CD8-positive, alpha-beta memory T cell (primary cell): Measurements from ENCODE around the gene IGDCC3. TPM values are rescaled to one million over a fixed set of nuclear protein-coding genes. Genes with fewer than 3 reads are reported as not detected.

Experiments used
- CTCF ChIA-PET: fragments of 350-600 bp; sonication (Branson Sonifier 250); formaldehyde crosslinking; loops from one replicate; lab custom pipeline; 2021; ENCODE audit warnings: antibody characterized with exemption; lab: Charles Lee
- POLR2A ChIA-PET: fragments of 350-600 bp; sonication (Branson Sonifier 250); formaldehyde crosslinking; loops from one replicate; lab custom pipeline; 2021; ENCODE audit warnings: antibody characterized with exemption; lab: Charles Lee
- DNase-seq, 5 donors: peaks; one replicate each; pipeline versions ENCODE4 v3.0.0 to v3.0.0-alpha.2; 2020 to 2022; ENCODE audit warnings: mixed read lengths in 1 of 5
- H3K27ac ChIP-seq: one replicate; pipeline ENCODE4 v1.7.0; 2013; ENCODE audit warnings: low read depth, mild to moderate bottlenecking, low read length, moderate library complexity
- H3K27me3 ChIP-seq: 2 replicates; pipeline ENCODE4 v1.7.0; 2013; ENCODE audit warnings: low read length, mild to moderate bottlenecking; ENCODE audit not compliant: insufficient read depth, poor library complexity, severe bottlenecking
- H3K36me3 ChIP-seq: 2 replicates; pipeline ENCODE4 v1.7.0; 2013; ENCODE audit warnings: mild to moderate bottlenecking, low read length, moderate library complexity; ENCODE audit not compliant: insufficient read depth
- H3K4me1 ChIP-seq: 2 replicates; pipeline ENCODE4 v1.7.0; 2013; ENCODE audit warnings: mild to moderate bottlenecking, low read length, moderate library complexity; ENCODE audit not compliant: insufficient read depth
- H3K4me3 ChIP-seq: 2 replicates; pipeline ENCODE4 v1.7.0; 2013; ENCODE audit warnings: mild to moderate bottlenecking, low read length
- H3K9me3 ChIP-seq: 2 replicates; pipeline ENCODE4 v1.7.0; 2013; ENCODE audit warnings: mild to moderate bottlenecking, low read length
- H3K27ac Mint-ChIP-seq, 8 donors: one replicate each; pipeline ENCODE4 v1.8.0; 2020 to 2021; ENCODE audit warnings: mixed read lengths in 8 of 8, mild to moderate bottlenecking in 6 of 8, inconsistent platforms in 3 of 8, moderate library complexity in 3 of 8
- H3K27me3 Mint-ChIP-seq, 2 donors: one replicate each; pipeline ENCODE4 v1.8.0; 2020 to 2021; ENCODE audit warnings: mixed read lengths in 2 of 2, mild to moderate bottlenecking in 1 of 2, moderate library complexity in 1 of 2
- H3K36me3 Mint-ChIP-seq, 3 donors: one replicate each; pipeline ENCODE4 v1.8.0; 2020 to 2021; ENCODE audit warnings: mixed read lengths in 3 of 3, inconsistent platforms in 1 of 3, mild to moderate bottlenecking in 1 of 3
- H3K4me1 Mint-ChIP-seq, 3 donors: one replicate each; pipeline ENCODE4 v1.8.0; 2020 to 2021; ENCODE audit warnings: mixed read lengths in 3 of 3, inconsistent platforms in 1 of 3, mild to moderate bottlenecking in 1 of 3
- H3K4me3 Mint-ChIP-seq, 7 donors: one replicate each; pipeline ENCODE4 v1.8.0; 2020 to 2021; ENCODE audit warnings: mixed read lengths in 7 of 7, mild to moderate bottlenecking in 6 of 7, moderate library complexity in 4 of 7, inconsistent platforms in 2 of 7
- H3K9me3 Mint-ChIP-seq, 5 donors: one replicate each; pipeline ENCODE4 v1.8.0; 2020 to 2022; ENCODE audit warnings: mixed read lengths in 5 of 5, mild to moderate bottlenecking in 3 of 5, moderate library complexity in 2 of 5, inconsistent platforms in 1 of 5
- polyA plus RNA-seq: library from polyadenylated mRNA; unstranded; fragments of 300-500 nt; fragmentation: Illumina TruSeq; gene quantifications from one replicate; pipeline ENCODE4 v1.2.3, GENCODE V29; 2021
- total RNA-seq, 2 experiments: library from RNA; stranded (reverse); gene quantifications; one replicate each; pipeline ENCODE4 v1.2.3, GENCODE V29; 2021

Gene IGDCC3
- total and polyA plus RNA-seq, 3 experiments from 2014 or later, result not detected

GRCh38 chr15:65365229-65365628, 12.6 kb downstream of the IGDCC3 start:
- Histone ChIP-seq H3K27me3 (no peaks in the 10 kb centered on the region), H3K36me3 (no peaks in the 10 kb centered on the region), H3K27ac (no peak overlapping the region), H3K4me3 (no peak overlapping the region), H3K9me3 (no peaks in the 10 kb centered on the region), H3K4me1 (no peaks in the 10 kb centered on the region)
- POLR2A ChIA-PET, result no interaction called here
- no peaks in the 10 kb centered on the region for H3K9me3 Mint-ChIP-seq
- no peak overlapping the region for H3K27ac Mint-ChIP-seq
- CTCF ChIA-PET, result no interaction called here
- H3K27me3 Mint-ChIP-seq, result peaks cover 5 to 16% of the 10 kb centered on the region in 2 donors
- no peaks in the 10 kb centered on the region for H3K36me3 Mint-ChIP-seq
- H3K4me3 Mint-ChIP-seq, result peak overlapping the region in 1 of 7 donors; percentile 63
- no peaks in the 10 kb centered on the region for H3K4me1 Mint-ChIP-seq
- no peak for DNase-seq

- Histone ChIP-seq H3K36me3 (no peaks in the 10 kb centered on the region), H3K4me1 (no peaks in the 10 kb centered on the region), H3K4me3 (no peak overlapping the region), H3K9me3 (no peaks in the 10 kb centered on the region), H3K27me3 (peaks cover 6% of the 10 kb centered on the region), H3K27ac (no peak overlapping the region)
- H3K4me3 Mint-ChIP-seq, result no peak overlapping the region
- no peaks in the 10 kb centered on the region for H3K9me3 Mint-ChIP-seq
- H3K27me3 Mint-ChIP-seq, result peaks cover 14 to 22% of the 10 kb centered on the region in 2 donors
- POLR2A ChIA-PET, result no interaction called here
- no peak overlapping the region for H3K27ac Mint-ChIP-seq
- H3K4me1 Mint-ChIP-seq, result no peaks in the 10 kb centered on the region
- no peak for DNase-seq
- CTCF ChIA-PET, result no interaction called here
- H3K36me3 Mint-ChIP-seq, result no peaks in the 10 kb centered on the region
These were observed 14.0 kb downstream of the IGDCC3 start for GRCh38 chr15:65363766-65364165.

GRCh38 chr15:65363306-65363705, 14.5 kb downstream of the IGDCC3 start:
- CTCF ChIA-PET, result no interaction called here
- no peaks in the 10 kb centered on the region for H3K36me3 ChIP-seq
- no peaks in the 10 kb centered on the region for H3K4me1 ChIP-seq
- Mint-ChIP-seq H3K27me3 (peaks cover 16 to 24% of the 10 kb centered on the region in 2 donors), H3K4me3 (no peak overlapping the region), H3K36me3 (no peaks in the 10 kb centered on the region), H3K9me3 (no peaks in the 10 kb centered on the region), H3K27ac (no peak overlapping the region), H3K4me1 (no peaks in the 10 kb centered on the region)
- H3K27ac ChIP-seq, result no peak overlapping the region
- H3K9me3 ChIP-seq, result no peaks in the 10 kb centered on the region
- POLR2A ChIA-PET, result no interaction called here
- no peak for DNase-seq
- no peak overlapping the region for H3K4me3 ChIP-seq
- peaks cover 6% of the 10 kb centered on the region for H3K27me3 ChIP-seq

- ChIA-PET CTCF (no interaction called here), POLR2A (no interaction called here)
- Histone ChIP-seq H3K27ac (no peak overlapping the region), H3K9me3 (no peaks in the 10 kb centered on the region), H3K36me3 (no peaks in the 10 kb centered on the region), H3K4me3 (no peak overlapping the region), H3K27me3 (peaks cover 6% of the 10 kb centered on the region), H3K4me1 (no peaks in the 10 kb centered on the region)
- Mint-ChIP-seq H3K4me3 (no peak overlapping the region), H3K27ac (no peak overlapping the region), H3K9me3 (no peaks in the 10 kb centered on the region), H3K36me3 (peaks cover 0 to 4% (median 0%) of the 10 kb centered on the region in 3 donors), H3K4me1 (no peaks in the 10 kb centered on the region), H3K27me3 (peaks cover 18 to 32% of the 10 kb centered on the region in 2 donors)
- no peak for DNase-seq
These were observed 15.3 kb downstream of the IGDCC3 start for GRCh38 chr15:65362491-65362890.

GRCh38 chr15:65361708-65362459, 15.9 kb downstream of the IGDCC3 start:
- Mint-ChIP-seq H3K27ac (no peak overlapping the region), H3K4me1 (no peaks in the 10 kb centered on the region), H3K9me3 (no peaks in the 10 kb centered on the region), H3K4me3 (no peak overlapping the region), H3K36me3 (peaks cover 0 to 4% (median 0%) of the 10 kb centered on the region in 3 donors), H3K27me3 (peaks cover 18 to 38% of the 10 kb centered on the region in 2 donors)
- no peak for DNase-seq
- ChIA-PET POLR2A (no interaction called here), CTCF (no interaction called here)
- H3K36me3 ChIP-seq, result no peaks in the 10 kb centered on the region
- H3K9me3 ChIP-seq, result no peaks in the 10 kb centered on the region
- H3K4me1 ChIP-seq, result no peaks in the 10 kb centered on the region
- peaks cover 6% of the 10 kb centered on the region for H3K27me3 ChIP-seq
- no peak overlapping the region for H3K27ac ChIP-seq
- no peak overlapping the region for H3K4me3 ChIP-seq

GRCh38 chr15:65360506-65360905, 17.3 kb downstream of the IGDCC3 start:
- no peak for DNase-seq
- peaks cover 0 to 4% (median 0%) of the 10 kb centered on the region in 3 donors for H3K36me3 Mint-ChIP-seq
- peaks cover 13% of the 10 kb centered on the region for H3K27me3 ChIP-seq
- H3K27ac Mint-ChIP-seq, result no peak overlapping the region
- ChIA-PET POLR2A (no interaction called here), CTCF (no interaction called here)
- H3K27ac ChIP-seq, result no peak overlapping the region
- H3K4me3 Mint-ChIP-seq, result no peak overlapping the region
- H3K9me3 Mint-ChIP-seq, result no peaks in the 10 kb centered on the region
- H3K4me3 ChIP-seq, result no peak overlapping the region
- H3K4me1 Mint-ChIP-seq, result peaks cover 5 to 7% (median 5%) of the 10 kb centered on the region in 3 donors
- H3K27me3 Mint-ChIP-seq, result peaks cover 23 to 46% of the 10 kb centered on the region in 2 donors
- H3K9me3 ChIP-seq, result no peaks in the 10 kb centered on the region
- H3K36me3 ChIP-seq, result no peaks in the 10 kb centered on the region
- H3K4me1 ChIP-seq, result no peaks in the 10 kb centered on the region

GRCh38 chr15:65355988-65356353, 21.8 kb downstream of the IGDCC3 start:
- ChIA-PET POLR2A (no interaction called here), CTCF (interaction anchor here (0.9 kb wide), 1 partner anchor 29 kb away, joined by 3 read pairs; no protein-coding TSS in a partner anchor)
- no peak for DNase-seq
- Histone ChIP-seq H3K4me1 (no peaks in the 10 kb centered on the region), H3K4me3 (no peak overlapping the region), H3K36me3 (no peaks in the 10 kb centered on the region), H3K9me3 (no peaks in the 10 kb centered on the region), H3K27me3 (peaks cover 23% of the 10 kb centered on the region), H3K27ac (no peak overlapping the region)
- Mint-ChIP-seq H3K27ac (peak overlapping the region in 1 of 8 donors; percentile 5), H3K36me3 (peaks cover 0 to 9% (median 0%) of the 10 kb centered on the region in 3 donors), H3K4me1 (peaks cover 5 to 7% (median 7%) of the 10 kb centered on the region in 3 donors), H3K9me3 (peaks cover 5 to 17% (median 11%) of the 10 kb centered on the region in 5 donors), H3K27me3 (peaks cover 36 to 58% of the 10 kb centered on the region in 2 donors), H3K4me3 (peak overlapping the region in 6 of 7 donors; percentile 24 to 60 (median 51))

- no peaks in the 10 kb centered on the region for H3K36me3 ChIP-seq
- no peak overlapping the region for H3K4me3 ChIP-seq
- H3K9me3 Mint-ChIP-seq, result peaks cover 5 to 22% (median 11%) of the 10 kb centered on the region in 5 donors
- ChIA-PET POLR2A (no interaction called here), CTCF (interaction anchor here (0.9 kb wide), 1 partner anchor 30 kb away, joined by 3 read pairs; no protein-coding TSS in a partner anchor)
- H3K27ac Mint-ChIP-seq, result no peak overlapping the region
- H3K27ac ChIP-seq, result no peak overlapping the region
- H3K36me3 Mint-ChIP-seq, result peaks cover 0 to 9% (median 0%) of the 10 kb centered on the region in 3 donors
- H3K27me3 Mint-ChIP-seq, result peaks cover 36 to 61% of the 10 kb centered on the region in 2 donors
- DNase-seq, result no peak
- H3K4me1 Mint-ChIP-seq, result peaks cover 5 to 7% (median 7%) of the 10 kb centered on the region in 3 donors
- no peaks in the 10 kb centered on the region for H3K4me1 ChIP-seq
- H3K27me3 ChIP-seq, result peaks cover 23% of the 10 kb centered on the region
- peak overlapping the region in 4 of 7 donors; percentile 38 to 60 (median 57) for H3K4me3 Mint-ChIP-seq
- H3K9me3 ChIP-seq, result no peaks in the 10 kb centered on the region
These were observed 22.4 kb downstream of the IGDCC3 start for GRCh38 chr15:65355173-65355987.
